HG03196 (cell line): Measurements from ENCODE around the gene MAP3K6.
"Not testable (repeated sequence)": the region's sequence is repeated elsewhere in the genome, so short reads cannot be mapped to it uniquely, and the experiment has no call there.

Experiments
- ATAC-seq: cut with Tn5 transposase; IDR thresholded peaks from one replicate; pipeline ENCODE4 v1.9.1; 2021; ENCODE audit not compliant: unreplicated experiment

The MAP3K6 gene

GRCh38 chr1:27366411-27367159 lies at the start of gene MAP3K6:
MAP3K6 (minus strand) TSS chr1:27366961; CDS start chr1:27366597, 364 bp downstream.
- ATAC-seq = no peak

DNA sequence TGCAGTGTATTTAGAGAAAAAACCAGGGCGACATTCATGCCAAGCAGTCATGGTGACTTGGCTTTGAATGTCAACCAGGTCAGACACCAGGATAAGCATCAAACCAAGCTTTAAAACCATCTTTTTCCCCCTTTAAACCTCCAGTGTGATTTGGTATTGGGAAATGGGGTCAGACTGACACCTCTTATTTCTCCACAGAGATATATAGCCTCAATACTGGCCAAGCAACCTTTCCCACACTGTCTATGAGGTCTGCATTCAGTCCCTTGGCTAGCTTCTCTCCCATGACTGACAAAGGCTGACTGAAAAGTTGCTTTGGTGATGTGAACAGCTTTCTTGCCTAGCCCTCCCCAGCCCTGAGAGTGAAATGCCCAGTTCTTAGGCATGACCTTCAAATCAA lies 47.3 kb upstream of the MAP3K6 start:
- ATAC-seq = no peak

GRCh38 chr1:27413004-27413403 lies 46.2 kb upstream of the MAP3K6 start:
- no peak for ATAC-seq

DNA sequence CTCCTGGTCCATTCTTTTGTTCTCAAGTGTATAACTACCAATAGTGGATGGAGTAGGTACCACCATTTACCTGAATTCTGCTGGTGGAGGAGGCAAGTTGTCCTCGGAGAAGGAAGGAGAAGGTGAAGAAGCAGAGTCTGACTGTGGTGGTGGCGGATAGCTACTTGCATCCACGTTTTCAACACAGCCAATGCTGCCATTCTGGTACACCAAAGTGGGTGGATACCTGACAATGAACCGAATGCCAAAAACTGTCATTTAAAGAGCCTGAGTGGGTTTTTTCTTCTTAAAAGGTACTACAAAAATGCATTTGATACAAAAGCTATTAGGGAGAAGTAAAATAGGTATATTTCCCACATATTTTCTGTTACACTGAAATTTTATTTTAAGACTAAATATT lies 45.7 kb upstream of the MAP3K6 start:
- no peak for ATAC-seq

DNA sequence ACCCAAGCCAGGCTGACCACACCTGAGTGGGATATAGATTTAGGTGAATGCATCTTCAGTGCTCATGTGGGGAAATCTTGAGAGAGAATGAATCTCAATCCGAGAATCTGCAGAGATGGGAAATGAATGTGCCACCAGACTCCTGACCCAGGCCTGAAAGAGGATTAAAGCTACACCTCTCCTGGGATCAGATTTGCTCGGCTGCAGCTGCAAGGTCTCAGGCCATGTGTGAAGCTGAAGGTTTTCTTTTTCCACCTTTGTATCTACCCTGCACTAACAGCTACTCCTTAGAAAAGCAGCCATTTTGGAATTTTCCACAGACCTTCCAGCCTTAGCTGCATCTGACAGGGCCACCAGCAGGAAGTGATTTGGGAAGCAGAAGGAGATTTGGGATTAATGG lies 43.9 kb upstream of the MAP3K6 start:
- ATAC-seq = no peak

DNA sequence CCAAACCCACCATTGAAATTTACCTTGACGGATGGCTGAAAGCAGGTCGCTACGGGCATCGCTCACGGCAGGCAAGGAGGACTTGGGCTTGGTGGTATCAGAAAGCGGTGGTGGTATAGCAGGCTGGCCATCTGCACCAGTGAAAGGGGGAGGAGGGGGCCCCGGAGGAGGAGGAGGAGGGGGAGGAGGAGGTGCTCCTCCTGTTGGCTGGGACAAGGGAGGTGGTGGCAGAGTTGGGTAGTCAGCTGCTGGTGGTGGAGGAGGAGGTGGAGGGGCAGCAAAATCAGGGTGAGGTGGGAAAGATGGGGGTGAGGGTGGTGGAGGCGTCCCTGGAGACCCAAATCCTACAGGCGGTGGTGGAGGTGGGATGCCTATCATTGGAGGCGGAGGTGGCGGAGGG lies 42.9 kb upstream of the MAP3K6 start:
- ATAC-seq = no peak

DNA sequence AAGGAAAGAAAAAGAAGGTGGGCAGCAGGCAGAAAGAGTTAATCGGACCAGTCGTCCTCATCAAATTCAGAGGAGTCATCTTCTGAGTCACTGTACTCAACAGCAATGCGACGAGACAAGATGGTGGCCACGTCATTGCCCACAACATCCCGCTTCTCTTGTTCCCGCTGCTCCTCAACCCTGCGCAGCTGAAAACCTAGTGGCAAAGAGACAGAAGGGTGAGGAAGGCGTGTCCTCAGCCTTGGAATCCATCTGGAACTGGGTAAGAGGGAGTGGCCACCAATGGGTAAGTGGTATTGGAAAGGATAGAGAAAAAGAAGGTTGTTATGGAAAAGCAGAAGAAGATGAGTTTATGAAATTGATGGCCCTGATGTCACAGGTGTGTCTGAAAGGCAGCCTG lies 41.4 kb upstream of the MAP3K6 start:
- ATAC-seq = no peak

- not testable (repeated sequence) for ATAC-seq
Observed at GRCh38 chr1:27406791-27407190, 40.0 kb upstream of the MAP3K6 start.

GRCh38 chr1:27406362-27406680 lies 39.6 kb upstream of the MAP3K6 start:
- ATAC-seq = no peak

DNA sequence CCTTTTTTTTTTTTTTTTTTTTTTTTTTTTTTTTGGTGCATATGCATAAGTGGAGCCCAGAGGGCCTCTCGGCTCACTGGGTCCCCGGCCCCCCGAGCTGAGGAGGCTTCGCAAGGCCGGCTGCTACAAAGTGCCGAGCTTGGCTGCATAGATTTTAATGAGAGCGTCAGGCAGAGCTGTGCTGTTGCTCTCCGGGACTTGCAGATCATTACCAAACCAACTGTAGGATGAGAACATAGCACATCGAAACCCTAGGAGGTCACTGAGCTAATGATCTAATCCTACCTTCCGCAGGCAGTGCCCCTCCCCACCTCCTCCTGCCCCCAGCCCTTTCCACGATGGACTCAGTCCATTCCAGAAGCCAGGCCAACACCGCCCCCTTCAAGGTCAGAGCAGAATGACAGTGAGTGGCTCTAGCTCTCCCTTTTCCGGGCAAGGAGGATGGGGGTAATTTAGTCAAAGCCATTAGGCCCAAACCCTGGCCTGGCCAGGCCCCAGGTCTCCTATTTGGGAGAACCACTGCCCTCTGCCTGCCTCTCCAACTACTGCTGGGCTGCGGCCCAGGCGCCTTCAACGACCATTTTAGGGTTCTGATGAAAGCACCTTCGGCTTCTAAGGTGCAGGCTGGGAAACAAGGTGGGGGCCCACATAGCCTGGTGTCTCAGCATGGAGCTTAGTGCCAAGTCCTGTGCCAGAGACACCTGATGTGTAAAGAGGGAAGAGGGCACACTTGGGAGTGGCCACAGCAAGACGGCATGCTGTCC lies 39.0 kb upstream of the MAP3K6 start:
- ATAC-seq = not testable (repeated sequence)

DNA sequence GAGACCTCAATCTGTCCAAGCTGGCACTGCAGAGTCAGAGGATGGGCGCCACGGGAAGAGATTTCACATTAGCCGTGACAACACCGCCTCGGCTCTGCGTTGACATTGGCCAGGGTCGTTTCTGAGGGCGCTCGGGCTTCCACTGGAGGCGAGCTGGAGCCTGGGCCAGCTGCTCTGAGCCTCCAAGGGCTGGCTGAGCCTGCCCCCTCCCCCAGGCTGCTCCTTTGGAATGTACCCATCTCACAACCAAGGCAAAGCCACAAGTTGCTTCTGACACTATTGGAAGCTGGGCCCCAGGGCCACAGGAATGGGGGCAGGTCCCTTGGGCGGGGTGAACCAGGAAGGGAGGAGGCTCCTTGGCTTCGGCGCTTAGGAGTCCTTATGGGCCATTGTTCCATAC lies 38.3 kb upstream of the MAP3K6 start:
- ATAC-seq = no peak

- no peak for ATAC-seq
Observed at GRCh38 chr1:27403931-27404330, 37.2 kb upstream of the MAP3K6 start.

- ATAC-seq = peak; percentile 37
Observed at GRCh38 chr1:27403065-27403726, 36.4 kb upstream of the MAP3K6 start.

DNA sequence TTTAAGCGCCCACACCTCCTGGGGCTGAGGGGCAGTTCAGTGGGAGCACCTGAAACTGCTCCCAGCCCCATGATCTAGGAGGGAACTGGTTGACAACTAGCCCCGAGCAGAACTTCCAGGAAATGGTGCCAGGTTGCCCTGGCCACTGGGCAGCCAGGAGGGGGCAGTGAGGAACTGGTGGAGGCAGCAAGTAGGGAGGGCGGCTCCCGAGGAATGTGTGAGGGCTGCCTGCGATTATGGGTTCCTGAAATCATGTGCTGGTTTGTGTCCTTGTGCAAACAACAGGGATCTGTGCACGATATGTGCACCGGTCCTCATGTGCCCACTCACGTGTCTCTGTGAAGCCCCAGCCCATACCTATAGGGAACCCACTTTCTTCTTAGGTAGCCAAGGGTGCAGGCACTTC lies 35.6 kb upstream of the MAP3K6 start:
- ATAC-seq = no peak

- no peak for ATAC-seq
Observed at GRCh38 chr1:27400963-27401341, 34.2 kb upstream of the MAP3K6 start.

DNA sequence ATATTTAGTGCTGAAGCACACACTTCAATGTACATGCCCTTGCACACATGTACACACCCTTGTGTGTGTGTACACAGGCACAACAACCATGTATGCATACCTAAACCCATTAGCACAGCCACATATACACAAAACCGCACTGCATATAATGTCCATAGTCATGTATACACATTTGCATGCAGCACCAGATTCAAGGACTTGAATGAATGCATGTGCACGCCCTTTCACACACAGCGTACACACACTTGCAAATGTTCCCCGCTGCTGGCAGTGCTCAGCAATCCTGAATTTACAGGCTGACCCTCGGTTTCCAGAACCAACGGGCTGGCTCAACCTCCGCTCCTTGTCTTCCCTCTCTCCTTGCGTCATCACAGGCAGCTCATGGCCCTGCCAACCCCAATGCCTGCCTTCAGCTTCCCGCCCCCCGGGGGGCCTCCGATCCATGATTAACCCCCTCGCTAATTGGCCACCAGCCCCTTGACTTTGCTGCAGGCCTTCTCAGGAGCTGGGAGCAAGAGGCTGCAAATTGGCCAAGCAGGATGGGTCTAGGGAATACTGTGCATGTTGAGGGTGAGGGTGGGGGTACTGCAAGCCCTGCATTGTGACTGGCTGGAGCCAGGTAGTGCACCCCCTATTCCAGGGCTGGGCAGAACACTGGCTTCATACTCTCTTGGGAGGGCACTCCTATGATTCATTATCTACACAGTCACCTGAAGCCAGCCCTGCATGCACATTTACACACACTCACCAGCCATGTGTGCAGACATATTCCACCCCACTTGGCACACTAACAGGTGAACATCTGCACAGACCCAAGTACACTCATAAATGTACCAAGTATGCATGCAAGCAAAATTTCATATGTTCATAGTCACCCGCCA lies 33.6 kb upstream of the MAP3K6 start:
- no peak for ATAC-seq

GRCh38 chr1:27399251-27400025 lies 32.7 kb upstream of the MAP3K6 start:
- no peak for ATAC-seq

GRCh38 chr1:27398405-27399149 lies 31.8 kb upstream of the MAP3K6 start:
- no peak for ATAC-seq

- ATAC-seq = no peak
Observed at GRCh38 chr1:27397749-27398148, 31.0 kb upstream of the MAP3K6 start.

DNA sequence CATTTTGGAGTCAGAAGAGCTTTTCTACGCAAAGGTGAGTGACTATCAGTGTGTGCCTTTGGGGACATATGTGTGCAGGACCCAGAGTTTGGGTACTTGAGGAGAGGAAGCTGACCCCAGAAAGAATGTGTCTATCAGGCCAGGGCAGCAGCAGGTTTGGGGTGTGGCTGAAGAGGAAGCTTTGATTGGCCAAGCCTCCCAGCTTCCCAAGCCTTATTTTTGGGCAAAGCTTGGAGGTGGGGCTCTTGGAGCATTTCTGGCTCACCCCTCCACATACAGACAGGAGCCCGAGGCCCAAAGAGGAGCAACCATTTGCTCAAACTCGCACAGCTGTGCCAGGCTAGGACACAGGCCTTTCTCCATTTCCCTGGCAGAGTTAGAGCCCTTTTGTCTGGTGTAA lies 30.3 kb upstream of the MAP3K6 start:
- ATAC-seq = no peak
